T-cell (primary cell): ENCODE measurements around the gene SLC51B. TPM values are rescaled to one million over a fixed set of nuclear protein-coding genes. Genes with fewer than 3 reads are reported as not detected.
A peak's percentile ranks its signal among the peaks of the same experiment; 100 is the strongest.
"Not testable (repeated sequence)": the region's sequence is repeated elsewhere in the genome, so short reads cannot be mapped to it uniquely, and the experiment has no call there.

Experiments used
- ATAC-seq, 4 experiments: fragments of 200-7000 bp in 3 of 4; fragments of 150-1000 bp in 1 of 4; cut with Tn5 transposase; replicated peaks in 1 of 4; 1 replicate in 3 of 4; 2 replicates in 1 of 4; pipeline ENCODE4 v1.10.0; 2021; ENCODE audit warnings: moderate library complexity in 3 of 4, mild to moderate bottlenecking in 2 of 4, moderate number of reproducible peaks in 1 of 4
- CTCF ChIA-PET, 2 donors: fragments of 300-600 bp; sonication (Branson Sonifier 250); formaldehyde crosslinking; loops; one replicate each; lab custom pipeline; 2022; ENCODE audit warnings: antibody characterized with exemption in 2 of 2; lab: Charles Lee
- POLR2A ChIA-PET, 2 donors: fragments of 300-600 bp; sonication (Branson Sonifier 250); formaldehyde crosslinking; loops; one replicate each; lab custom pipeline; 2022; ENCODE audit warnings: antibody characterized with exemption in 2 of 2; lab: Charles Lee
- DNase-seq, 35 experiments: peaks; one replicate each; pipeline versions ENCODE4 v3.0.0 to v3.0.0-alpha.2; 2013 to 2023
- H3K27ac ChIP-seq: one replicate; pipeline ENCODE4 v1.5.1; 2013; ENCODE audit warnings: low read length
- H3K27me3 ChIP-seq, 2 experiments: replicated peaks in 1 of 2; 1 replicate in 1 of 2; 2 replicates in 1 of 2; pipeline versions ENCODE4 v1.6.1 to v1.7.0; 2013; ENCODE audit warnings: low read length in 1 of 2, mixed read lengths in 1 of 2; ENCODE audit not compliant: control insufficient read depth in 2 of 2, insufficient read depth in 2 of 2; ENCODE audit errors: extremely low read depth in 1 of 2
- H3K36me3 ChIP-seq, 2 donors: 1 replicate in 1 of 2; 2 replicates in 1 of 2; pipeline versions ENCODE4 v1.6.1 to v1.7.0; 2013; ENCODE audit warnings: low read length in 1 of 2; ENCODE audit not compliant: control insufficient read depth in 2 of 2, insufficient read depth in 1 of 2; ENCODE audit errors: extremely low read depth in 1 of 2
- H3K4me1 ChIP-seq, 2 experiments: 1 replicate in 1 of 2; 2 replicates in 1 of 2; pipeline versions ENCODE4 v1.6.1 to v1.7.0; 2013; ENCODE audit warnings: low read length in 2 of 2, mixed read lengths in 1 of 2; ENCODE audit not compliant: insufficient read depth in 2 of 2, control insufficient read depth in 1 of 2; ENCODE audit errors: extremely low read depth in 1 of 2
- H3K4me3 ChIP-seq, 2 donors: 1 replicate in 1 of 2; 2 replicates in 1 of 2; pipeline versions ENCODE4 v1.5.1 to v1.7.0; 2013; ENCODE audit warnings: mild to moderate bottlenecking in 2 of 2, low read length in 1 of 2, moderate library complexity in 1 of 2; ENCODE audit not compliant: control insufficient read depth in 1 of 2; ENCODE audit errors: extremely low read depth in 1 of 2
- H3K9me3 ChIP-seq: 2 replicates; pipeline ENCODE4 v1.7.0; 2013
- H3K27ac Mint-ChIP-seq, 2 donors: one replicate each; pipeline ENCODE4 v1.8.0; 2020 to 2021; ENCODE audit warnings: mild to moderate bottlenecking in 2 of 2, mixed read lengths in 2 of 2
- H3K27me3 Mint-ChIP-seq, 2 donors: one replicate each; pipeline ENCODE4 v1.8.0; 2021 to 2022; ENCODE audit warnings: mixed read lengths in 2 of 2
- H3K36me3 Mint-ChIP-seq: one replicate; pipeline ENCODE4 v1.8.0; 2021; ENCODE audit warnings: mixed read lengths
- H3K4me1 Mint-ChIP-seq, 3 donors: one replicate each; pipeline ENCODE4 v1.8.0; 2020 to 2022; ENCODE audit warnings: mixed read lengths in 3 of 3, mild to moderate bottlenecking in 1 of 3
- H3K4me3 Mint-ChIP-seq, 3 donors: one replicate each; pipeline ENCODE4 v1.8.0; 2020 to 2022; ENCODE audit warnings: mild to moderate bottlenecking in 3 of 3, mixed read lengths in 3 of 3, moderate library complexity in 3 of 3
- H3K9me3 Mint-ChIP-seq, 3 donors: one replicate each; pipeline ENCODE4 v1.8.0; 2020 to 2022; ENCODE audit warnings: mixed read lengths in 3 of 3
- WGBS: methylation state at CpG from one replicate; pipeline ENCODE4 v1.1.5; 2013; ENCODE audit warnings: missing lambda C conversion rate; ENCODE audit not compliant: insufficient coverage; 5-methylcytosine and 5-hydroxymethylcytosine counted together
- total RNA-seq, 35 experiments: library from RNA in 6 of 35; stranded (reverse) in 6 of 35; fragments of 120-200 nt in 1 of 35; gene quantifications; one replicate each; pipeline versions ENCODE4 v1.2.1 to v1.2.4 and lab custom pipeline; 2013 to 2026

SLC51B gene
- total RNA-seq, 5 donors from 2014 or later (not counting 1 experiment from before 2014, with no cell fraction given): not detected

GRCh38 chr15:65096481-65097385 lies 51.5 kb downstream of the SLC51B start:
- ChIA-PET POLR2A (no interaction called here), CTCF (no interaction called here)
- DNase-seq (no peak), ATAC-seq (no peak)
- Histone ChIP-seq H3K4me3 (no peak overlapping the region), H3K27me3 (no peaks in the 10 kb centered on the region), H3K9me3 (no peaks in the 10 kb centered on the region), H3K27ac (no peak overlapping the region), H3K36me3 (peaks cover 0 to 43% of the 10 kb centered on the region in 2 donors), H3K4me1 (peaks cover 0 to 2% of the 10 kb centered on the region in 2 experiments)
- Mint-ChIP-seq H3K27me3 (no peaks in the 10 kb centered on the region), H3K9me3 (no peaks in the 10 kb centered on the region), H3K4me3 (no peak overlapping the region), H3K4me1 (peaks cover 3 to 4% (median 4%) of the 10 kb centered on the region in 3 donors), H3K27ac (no peak overlapping the region), H3K36me3 (peaks cover 35% of the 10 kb centered on the region)
- 93% methylated on average over 3 of the region's 6 CpGs for WGBS

DNA sequence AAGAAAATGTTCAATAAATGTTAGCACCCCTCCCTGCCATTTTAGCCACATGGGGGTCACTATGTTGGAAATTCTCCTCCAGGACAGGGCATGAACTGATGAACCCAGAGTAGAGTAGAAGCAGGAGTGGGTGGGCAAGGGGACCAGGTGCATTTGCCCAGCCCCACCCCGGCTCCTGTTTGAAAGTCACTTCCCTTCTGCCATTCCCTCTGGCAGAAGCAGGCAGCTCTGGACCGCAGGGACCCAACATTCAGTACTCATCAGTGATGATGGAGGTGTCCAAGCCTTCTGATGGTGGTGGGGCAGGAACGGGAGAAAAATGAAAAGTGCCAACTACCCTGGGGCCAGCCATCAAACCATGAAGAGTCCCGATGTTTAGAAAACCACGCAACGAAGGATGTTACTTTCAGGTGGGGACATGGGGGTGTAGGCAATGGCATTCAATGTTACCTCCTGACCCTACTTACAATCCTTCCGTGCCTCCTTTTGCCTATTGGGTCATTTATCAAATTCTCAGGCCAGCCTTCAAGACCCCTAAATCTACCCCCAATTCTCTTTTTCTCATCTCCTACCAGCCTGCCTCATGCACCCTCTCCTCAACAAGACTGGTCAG lies 52.6 kb downstream of the SLC51B start:
- Mint-ChIP-seq H3K27ac (no peak overlapping the region), H3K27me3 (no peaks in the 10 kb centered on the region), H3K4me1 (peaks cover 4% of the 10 kb centered on the region in 3 donors), H3K4me3 (no peak overlapping the region), H3K9me3 (no peaks in the 10 kb centered on the region), H3K36me3 (peaks cover 35% of the 10 kb centered on the region)
- Histone ChIP-seq H3K27ac (no peak overlapping the region), H3K36me3 (peaks cover 0 to 43% of the 10 kb centered on the region in 2 donors), H3K4me1 (peaks cover 0 to 2% of the 10 kb centered on the region in 2 experiments), H3K9me3 (no peaks in the 10 kb centered on the region), H3K4me3 (no peak overlapping the region), H3K27me3 (no peaks in the 10 kb centered on the region)
- POLR2A ChIA-PET: no interaction called here
- CTCF ChIA-PET: no interaction called here
- DNase-seq (no peak), ATAC-seq (no peak)
- WGBS: 100% methylated on average over 2 of the region's 7 CpGs

DNA sequence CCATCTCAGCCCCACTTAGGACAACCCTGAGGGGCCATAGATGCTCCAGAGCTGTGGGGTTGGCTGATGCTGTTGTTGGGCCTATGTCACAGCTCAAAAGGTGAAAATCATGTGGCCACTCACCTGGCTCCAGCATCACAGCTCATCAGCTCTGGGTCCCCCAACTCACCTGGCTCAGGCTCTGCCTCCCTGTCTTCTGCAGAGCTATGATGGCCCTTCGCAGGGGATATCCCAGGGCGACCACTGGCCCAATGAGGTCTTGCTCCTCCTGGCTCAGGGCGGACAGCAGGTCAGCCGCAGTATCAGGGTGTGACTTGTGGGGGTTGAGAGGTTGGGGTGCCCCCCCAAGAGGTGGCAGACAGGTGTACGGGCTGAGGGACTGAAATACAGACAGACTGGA lies 54.1 kb downstream of the SLC51B start:
- H3K9me3 ChIP-seq: no peaks in the 10 kb centered on the region
- H3K4me1 Mint-ChIP-seq: peaks cover 4% of the 10 kb centered on the region in 3 donors
- 100% methylated on average over 4 of the region's 5 CpGs for WGBS
- ChIA-PET POLR2A (no interaction called here), CTCF (interaction anchor here in 1 of 2 donors (0.7 kb wide), 1 partner anchor 51 kb away, joined by 3 read pairs; no protein-coding TSS in a partner anchor)
- H3K4me3 Mint-ChIP-seq: no peak overlapping the region
- DNase-seq (no peak), ATAC-seq (no peak)
- H3K27ac ChIP-seq: no peak overlapping the region
- no peak overlapping the region for H3K27ac Mint-ChIP-seq
- no peak overlapping the region for H3K4me3 ChIP-seq
- no peaks in the 10 kb centered on the region for H3K27me3 ChIP-seq
- H3K4me1 ChIP-seq: peaks cover 0 to 2% of the 10 kb centered on the region in 2 experiments
- H3K36me3 ChIP-seq: peaks cover 0 to 45% of the 10 kb centered on the region in 2 donors
- H3K36me3 Mint-ChIP-seq: peaks cover 41% of the 10 kb centered on the region
- no peaks in the 10 kb centered on the region for H3K9me3 Mint-ChIP-seq
- H3K27me3 Mint-ChIP-seq: no peaks in the 10 kb centered on the region

DNA sequence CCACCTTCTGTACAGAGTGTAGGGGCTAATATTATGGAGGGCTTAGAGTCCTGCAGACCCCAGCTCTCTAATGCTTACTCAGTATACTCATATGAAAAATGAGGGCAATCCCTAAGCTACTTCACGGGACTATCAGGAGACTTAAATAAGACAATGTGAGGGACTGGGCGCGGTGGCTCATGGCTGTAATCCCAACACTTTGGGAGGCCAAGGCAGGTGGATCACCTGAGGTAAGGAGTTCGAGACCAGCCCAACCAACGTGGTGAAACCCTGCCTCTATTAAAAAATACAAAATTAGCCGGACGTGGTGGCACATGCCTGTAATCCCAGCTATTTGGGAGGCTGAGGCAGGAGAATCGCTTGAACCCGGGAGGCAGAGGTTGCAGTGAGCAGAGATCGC lies 54.6 kb downstream of the SLC51B start:
- H3K4me1 ChIP-seq, H3K27me3 Mint-ChIP-seq, POLR2A ChIA-PET, ATAC-seq, H3K27me3 ChIP-seq, H3K4me3 ChIP-seq, H3K27ac Mint-ChIP-seq, H3K9me3 ChIP-seq, DNase-seq, H3K4me3 Mint-ChIP-seq, H3K4me1 Mint-ChIP-seq, H3K27ac ChIP-seq, H3K9me3 Mint-ChIP-seq: not testable (repeated sequence)
- H3K36me3 Mint-ChIP-seq: peaks cover 41% of the 10 kb centered on the region
- 90% methylated on average over 6 of the region's 10 CpGs for WGBS
- CTCF ChIA-PET: interaction anchor here in 1 of 2 donors (0.7 kb wide), 1 partner anchor 52 kb away, joined by 3 read pairs; no protein-coding TSS in a partner anchor
- peaks cover 0 to 45% of the 10 kb centered on the region in 2 donors for H3K36me3 ChIP-seq

DNA sequence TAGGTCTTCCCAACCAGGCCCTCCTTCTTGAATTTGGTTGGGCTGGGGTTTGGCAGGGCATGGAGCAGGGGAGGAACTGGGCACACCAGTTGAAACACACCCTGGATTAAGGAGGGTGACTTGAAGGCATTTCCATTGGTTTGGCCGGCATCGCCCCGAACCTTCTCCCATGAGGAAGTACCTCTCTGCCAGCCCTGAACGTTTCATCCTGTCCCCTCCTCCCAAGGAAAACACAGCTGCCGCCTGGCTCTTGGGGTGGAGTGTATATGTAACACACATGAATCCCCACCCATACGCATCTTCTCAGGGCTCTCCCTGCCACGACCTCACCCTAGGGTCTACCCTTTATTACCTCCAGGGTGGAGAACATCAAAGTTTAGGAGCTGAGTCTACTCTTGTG lies 55.3 kb downstream of the SLC51B start:
- ChIA-PET CTCF (no interaction called here), POLR2A (no interaction called here)
- Histone ChIP-seq H3K4me3 (no peak overlapping the region), H3K36me3 (peaks cover 0 to 51% of the 10 kb centered on the region in 2 donors), H3K27me3 (no peaks in the 10 kb centered on the region), H3K27ac (no peak overlapping the region), H3K4me1 (peaks cover 0 to 2% of the 10 kb centered on the region in 2 experiments), H3K9me3 (no peaks in the 10 kb centered on the region)
- whole genome bisulfite sequencing: no CpG with 5 or more reads among the region's 7 CpGs
- Mint-ChIP-seq H3K9me3 (no peaks in the 10 kb centered on the region), H3K4me3 (no peak overlapping the region), H3K27ac (no peak overlapping the region), H3K4me1 (peaks cover 4% of the 10 kb centered on the region in 3 donors), H3K36me3 (peaks cover 43% of the 10 kb centered on the region), H3K27me3 (no peaks in the 10 kb centered on the region)
- ATAC-seq (no peak), DNase-seq (no peak)

- DNase-seq (peak in 25 of 35 experiments; percentile 8 to 58 (median 31)), ATAC-seq (no peak)
- no peak overlapping the region for H3K4me3 Mint-ChIP-seq
- CTCF ChIA-PET: interaction anchor here in 1 of 2 donors (0.5 kb wide), 1 partner anchor 49 kb away, joined by 3 read pairs; no protein-coding TSS in a partner anchor
- Histone ChIP-seq H3K9me3 (no peaks in the 10 kb centered on the region), H3K36me3 (peaks cover 0 to 53% of the 10 kb centered on the region in 2 donors), H3K27me3 (no peaks in the 10 kb centered on the region), H3K4me3 (no peak overlapping the region), H3K27ac (no peak overlapping the region), H3K4me1 (peaks cover 0 to 2% of the 10 kb centered on the region in 2 experiments)
- H3K36me3 Mint-ChIP-seq: peaks cover 53% of the 10 kb centered on the region
- H3K27ac Mint-ChIP-seq: peak overlapping the region in 1 of 2 donors; percentile 1
- H3K9me3 Mint-ChIP-seq: no peaks in the 10 kb centered on the region
- H3K4me1 Mint-ChIP-seq: peaks cover 4% of the 10 kb centered on the region in 3 donors
- POLR2A ChIA-PET: no interaction called here
- WGBS: 56% methylated on average over 9 of the region's 9 CpGs
- no peaks in the 10 kb centered on the region for H3K27me3 Mint-ChIP-seq
These were observed 56.3 kb downstream of the SLC51B start for GRCh38 chr15:65101411-65101890.
